ENCODE measurements around the gene GP1BB. TPM values are rescaled to one million over a fixed set of nuclear protein-coding genes. Genes with fewer than 3 reads are reported as not detected.

GP1BB gene
- total RNA-seq, 1 experiment from 2014 or later: 4.3 TPM

DNA sequence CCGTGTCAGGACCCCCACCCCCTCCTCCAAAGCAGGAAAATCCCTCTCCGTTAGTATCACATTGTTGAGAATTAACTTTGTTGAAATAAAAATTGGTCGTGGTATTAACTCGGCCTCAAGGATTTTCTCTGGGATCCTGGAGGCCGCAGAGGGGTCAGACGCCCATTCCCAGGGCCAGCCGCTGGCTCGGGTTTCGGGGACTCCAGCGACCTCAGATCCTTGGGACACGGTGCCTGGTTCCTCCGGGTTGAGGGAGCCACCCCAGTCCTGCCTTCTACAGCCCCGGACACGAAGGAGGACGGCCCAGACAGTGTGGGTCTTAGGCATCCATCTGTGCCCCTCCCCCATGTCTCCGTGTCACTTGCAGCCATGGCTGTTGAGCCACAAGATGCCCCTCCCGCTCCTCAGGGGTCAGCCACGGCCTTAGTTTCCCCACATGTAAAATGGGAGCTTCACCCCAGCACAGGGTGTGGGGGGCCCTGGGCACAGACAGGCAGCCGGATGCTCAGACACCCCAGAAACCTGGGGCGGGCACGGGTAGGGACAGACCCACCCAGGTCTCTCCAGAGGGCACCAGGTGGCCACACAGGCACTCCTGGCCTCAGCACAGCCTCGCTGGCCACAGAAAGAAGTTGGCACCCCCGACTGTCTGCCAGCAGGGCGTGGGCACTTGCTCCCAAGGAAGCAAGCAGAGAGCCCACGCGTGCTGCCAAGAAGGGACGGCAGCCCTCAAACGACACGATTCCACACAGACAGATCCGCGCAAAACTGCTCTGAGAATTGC lies 15.5 kb downstream of the GP1BB start:
- no peak for ATAC-seq

DNA sequence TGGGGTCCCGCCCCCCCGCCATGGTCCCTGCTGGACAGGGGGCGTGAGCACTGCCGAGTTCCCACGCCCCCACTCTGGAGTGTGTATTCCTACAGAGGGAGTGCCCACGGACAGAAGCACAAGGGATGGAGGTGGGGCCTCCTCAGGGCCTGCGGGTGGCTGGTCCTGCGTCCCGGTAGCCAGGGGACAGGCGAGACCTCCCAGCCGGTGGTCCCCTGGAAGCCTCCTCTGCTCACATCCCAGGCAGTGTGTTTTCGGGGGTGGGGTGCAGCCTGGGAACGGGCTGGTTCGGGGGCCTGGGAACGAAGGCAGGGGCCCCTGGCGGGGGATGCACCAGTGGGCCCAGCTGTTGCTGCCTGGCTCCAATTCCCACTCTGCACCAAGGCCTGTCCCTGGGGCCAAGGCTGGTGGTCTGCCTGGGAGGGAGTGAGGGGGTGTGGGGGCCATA lies 16.1 kb downstream of the GP1BB start:
- Mint-ChIP-seq H3K4me1 (no peaks in the 10 kb centered on the region), H3K36me3 (no peaks in the 10 kb centered on the region), H3K4me3 (no peak overlapping the region), H3K27me3 (ENCODE audit: low read depth) (no peaks in the 10 kb centered on the region), H3K27ac (no peak overlapping the region), H3K9me3 (no peaks in the 10 kb centered on the region)
- no peak for ATAC-seq
- DNase-seq (ENCODE audit: low spot score): no peak
- CTCF ChIA-PET: interaction anchor here (1.0 kb wide), 1 partner anchor 9 kb away, joined by 5 read pairs; no protein-coding TSS in a partner anchor
- TF ChIP-seq, protein P1, sequence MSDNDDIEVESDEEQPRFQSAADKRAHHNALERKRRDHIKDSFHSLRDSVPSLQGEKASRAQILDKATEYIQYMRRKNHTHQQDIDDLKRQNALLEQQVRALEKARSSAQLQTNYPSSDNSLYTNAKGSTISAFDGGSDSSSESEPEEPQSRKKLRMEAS (CRISPR knock-in tag; IDR thresholded peaks at IDR 0.05): no peak
- TF ChIP-seq TP53 (CRISPR knock-in tag; IDR thresholded peaks at IDR 0.05): no peak
- TF ChIP-seq TEAD1 (CRISPR knock-in tag; IDR thresholded peaks at IDR 0.05): no peak
- no peak for TF ChIP-seq FOXP1 (CRISPR knock-in tag; IDR thresholded peaks at IDR 0.05; ENCODE audit: borderline replicate concordance)
- no peak for TF ChIP-seq ZNF263 (CRISPR knock-in tag; IDR thresholded peaks at IDR 0.05; ENCODE audit: low read depth)
- no peak for TF ChIP-seq ZNF138 (CRISPR knock-in tag; conservative IDR thresholded peaks at IDR 0.05)
- TF ChIP-seq, protein P2, sequence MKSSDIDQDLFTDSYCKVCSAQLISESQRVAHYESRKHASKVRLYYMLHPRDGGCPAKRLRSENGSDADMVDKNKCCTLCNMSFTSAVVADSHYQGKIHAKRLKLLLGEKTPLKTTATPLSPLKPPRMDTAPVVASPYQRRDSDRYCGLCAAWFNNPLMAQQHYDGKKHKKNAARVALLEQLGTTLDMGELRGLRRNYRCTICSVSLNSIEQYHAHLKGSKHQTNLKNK (CRISPR knock-in tag; IDR thresholded peaks at IDR 0.05): no peak
- TF ChIP-seq, protein P3, sequence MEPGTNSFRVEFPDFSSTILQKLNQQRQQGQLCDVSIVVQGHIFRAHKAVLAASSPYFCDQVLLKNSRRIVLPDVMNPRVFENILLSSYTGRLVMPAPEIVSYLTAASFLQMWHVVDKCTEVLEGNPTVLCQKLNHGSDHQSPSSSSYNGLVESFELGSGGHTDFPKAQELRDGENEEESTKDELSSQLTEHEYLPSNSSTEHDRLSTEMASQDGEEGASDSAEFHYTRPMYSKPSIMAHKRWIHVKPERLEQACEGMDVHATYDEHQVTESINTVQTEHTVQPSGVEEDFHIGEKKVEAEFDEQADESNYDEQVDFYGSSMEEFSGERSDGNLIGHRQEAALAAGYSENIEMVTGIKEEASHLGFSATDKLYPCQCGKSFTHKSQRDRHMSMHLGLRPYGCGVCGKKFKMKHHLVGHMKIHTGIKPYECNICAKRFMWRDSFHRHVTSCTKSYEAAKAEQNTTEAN (CRISPR knock-in tag; IDR thresholded peaks at IDR 0.05): no peak
- TF ChIP-seq, protein P4, sequence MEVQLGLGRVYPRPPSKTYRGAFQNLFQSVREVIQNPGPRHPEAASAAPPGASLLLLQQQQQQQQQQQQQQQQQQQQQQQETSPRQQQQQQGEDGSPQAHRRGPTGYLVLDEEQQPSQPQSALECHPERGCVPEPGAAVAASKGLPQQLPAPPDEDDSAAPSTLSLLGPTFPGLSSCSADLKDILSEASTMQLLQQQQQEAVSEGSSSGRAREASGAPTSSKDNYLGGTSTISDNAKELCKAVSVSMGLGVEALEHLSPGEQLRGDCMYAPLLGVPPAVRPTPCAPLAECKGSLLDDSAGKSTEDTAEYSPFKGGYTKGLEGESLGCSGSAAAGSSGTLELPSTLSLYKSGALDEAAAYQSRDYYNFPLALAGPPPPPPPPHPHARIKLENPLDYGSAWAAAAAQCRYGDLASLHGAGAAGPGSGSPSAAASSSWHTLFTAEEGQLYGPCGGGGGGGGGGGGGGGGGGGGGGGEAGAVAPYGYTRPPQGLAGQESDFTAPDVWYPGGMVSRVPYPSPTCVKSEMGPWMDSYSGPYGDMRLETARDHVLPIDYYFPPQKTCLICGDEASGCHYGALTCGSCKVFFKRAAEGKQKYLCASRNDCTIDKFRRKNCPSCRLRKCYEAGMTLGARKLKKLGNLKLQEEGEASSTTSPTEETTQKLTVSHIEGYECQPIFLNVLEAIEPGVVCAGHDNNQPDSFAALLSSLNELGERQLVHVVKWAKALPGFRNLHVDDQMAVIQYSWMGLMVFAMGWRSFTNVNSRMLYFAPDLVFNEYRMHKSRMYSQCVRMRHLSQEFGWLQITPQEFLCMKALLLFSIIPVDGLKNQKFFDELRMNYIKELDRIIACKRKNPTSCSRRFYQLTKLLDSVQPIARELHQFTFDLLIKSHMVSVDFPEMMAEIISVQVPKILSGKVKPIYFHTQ (CRISPR knock-in tag; IDR thresholded peaks at IDR 0.05): no peak
- TF ChIP-seq NR1H2 (CRISPR knock-in tag; IDR thresholded peaks at IDR 0.05): no peak
- no peak for TF ChIP-seq ZNF423 (CRISPR knock-in tag; IDR thresholded peaks at IDR 0.05)
- TF ChIP-seq, protein P5, sequence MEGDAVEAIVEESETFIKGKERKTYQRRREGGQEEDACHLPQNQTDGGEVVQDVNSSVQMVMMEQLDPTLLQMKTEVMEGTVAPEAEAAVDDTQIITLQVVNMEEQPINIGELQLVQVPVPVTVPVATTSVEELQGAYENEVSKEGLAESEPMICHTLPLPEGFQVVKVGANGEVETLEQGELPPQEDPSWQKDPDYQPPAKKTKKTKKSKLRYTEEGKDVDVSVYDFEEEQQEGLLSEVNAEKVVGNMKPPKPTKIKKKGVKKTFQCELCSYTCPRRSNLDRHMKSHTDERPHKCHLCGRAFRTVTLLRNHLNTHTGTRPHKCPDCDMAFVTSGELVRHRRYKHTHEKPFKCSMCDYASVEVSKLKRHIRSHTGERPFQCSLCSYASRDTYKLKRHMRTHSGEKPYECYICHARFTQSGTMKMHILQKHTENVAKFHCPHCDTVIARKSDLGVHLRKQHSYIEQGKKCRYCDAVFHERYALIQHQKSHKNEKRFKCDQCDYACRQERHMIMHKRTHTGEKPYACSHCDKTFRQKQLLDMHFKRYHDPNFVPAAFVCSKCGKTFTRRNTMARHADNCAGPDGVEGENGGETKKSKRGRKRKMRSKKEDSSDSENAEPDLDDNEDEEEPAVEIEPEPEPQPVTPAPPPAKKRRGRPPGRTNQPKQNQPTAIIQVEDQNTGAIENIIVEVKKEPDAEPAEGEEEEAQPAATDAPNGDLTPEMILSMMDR (IDR thresholded peaks at IDR 0.05): no peak
- no peak for TF ChIP-seq ZNF317 (CRISPR knock-in tag; IDR thresholded peaks at IDR 0.05; ENCODE audit: borderline replicate concordance, low read depth)
- TF ChIP-seq NFATC4 (CRISPR knock-in tag; IDR thresholded peaks at IDR 0.05): no peak
- no peak for TF ChIP-seq ETV6 (CRISPR knock-in tag; IDR thresholded peaks at IDR 0.05)
- no peak for TF ChIP-seq ESRRA (CRISPR knock-in tag; IDR thresholded peaks at IDR 0.05; ENCODE audit: borderline replicate concordance)
- POLR2A ChIA-PET: no interaction called here

More for the DNA sequence above, 15.5 kb downstream of the GP1BB start:
- ChIA-PET POLR2A (no interaction called here), CTCF (interaction anchor here (0.8 to 1.0 kb wide), 2 partner anchors 8 to 171 kb away, joined by 5 read pairs; no protein-coding TSS in a partner anchor)
- Mint-ChIP-seq H3K9me3 (no peaks in the 10 kb centered on the region), H3K4me1 (no peaks in the 10 kb centered on the region), H3K36me3 (no peaks in the 10 kb centered on the region), H3K4me3 (no peak overlapping the region), H3K27ac (no peak overlapping the region), H3K27me3 (ENCODE audit: low read depth) (no peaks in the 10 kb centered on the region)
- TF ChIP-seq, protein P2 (CRISPR knock-in tag; IDR thresholded peaks at IDR 0.05): no peak
- TF ChIP-seq SP1 (CRISPR knock-in tag; conservative IDR thresholded peaks at IDR 0.05): no peak
- no peak for TF ChIP-seq JAZF1 (CRISPR knock-in tag; IDR thresholded peaks at IDR 0.05)
- no peak for TF ChIP-seq NFE2L1 (CRISPR knock-in tag; IDR thresholded peaks at IDR 0.05)
- TF ChIP-seq HMGA2 (CRISPR knock-in tag; IDR thresholded peaks at IDR 0.05): no peak
- TF ChIP-seq ATF1 (CRISPR knock-in tag; IDR thresholded peaks at IDR 0.05): no peak
- no peak for TF ChIP-seq CREM (CRISPR knock-in tag; IDR thresholded peaks at IDR 0.05)
- TF ChIP-seq, protein P6, sequence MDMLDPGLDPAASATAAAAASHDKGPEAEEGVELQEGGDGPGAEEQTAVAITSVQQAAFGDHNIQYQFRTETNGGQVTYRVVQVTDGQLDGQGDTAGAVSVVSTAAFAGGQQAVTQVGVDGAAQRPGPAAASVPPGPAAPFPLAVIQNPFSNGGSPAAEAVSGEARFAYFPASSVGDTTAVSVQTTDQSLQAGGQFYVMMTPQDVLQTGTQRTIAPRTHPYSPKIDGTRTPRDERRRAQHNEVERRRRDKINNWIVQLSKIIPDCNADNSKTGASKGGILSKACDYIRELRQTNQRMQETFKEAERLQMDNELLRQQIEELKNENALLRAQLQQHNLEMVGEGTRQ (CRISPR knock-in tag; IDR thresholded peaks at IDR 0.05): no peak
- TF ChIP-seq FOXP1 (CRISPR knock-in tag; IDR thresholded peaks at IDR 0.05; ENCODE audit: borderline replicate concordance): no peak
- TF ChIP-seq ZNF416 (CRISPR knock-in tag; IDR thresholded peaks at IDR 0.05): no peak
- TF ChIP-seq, protein P1 (CRISPR knock-in tag; IDR thresholded peaks at IDR 0.05): no peak
- TF ChIP-seq JUN (CRISPR knock-in tag; IDR thresholded peaks at IDR 0.05): no peak
- DNase-seq (ENCODE audit: low spot score): no peak

All from WTC11 (cell line).